Osteocyte (in vitro differentiated cells): Measurements from ENCODE around the gene TRPC6. TPM values are rescaled to one million over a fixed set of nuclear protein-coding genes. Genes with fewer than 3 reads are reported as not detected.

ENCODE experiments used
- DNase-seq: peaks from one replicate; pipeline ENCODE4 v3.0.0; 2021; ENCODE audit warnings: mixed read lengths; ENCODE audit not compliant: unreplicated experiment; ENCODE audit errors: extremely low spot score
- H3K27ac Mint-ChIP-seq: one replicate; pipeline ENCODE4 v1.8.0; 2021; ENCODE audit warnings: mild to moderate bottlenecking, mixed read lengths; ENCODE audit not compliant: unreplicated experiment
- H3K27me3 Mint-ChIP-seq: one replicate; pipeline ENCODE4 v1.8.0; 2021; ENCODE audit warnings: mixed read lengths; ENCODE audit not compliant: unreplicated experiment
- H3K36me3 Mint-ChIP-seq: one replicate; pipeline ENCODE4 v1.8.0; 2021; ENCODE audit warnings: mixed read lengths; ENCODE audit not compliant: unreplicated experiment
- H3K4me1 Mint-ChIP-seq: one replicate; pipeline ENCODE4 v1.8.0; 2021; ENCODE audit warnings: mixed read lengths; ENCODE audit not compliant: unreplicated experiment
- H3K4me3 Mint-ChIP-seq: one replicate; pipeline ENCODE4 v1.8.0; 2021; ENCODE audit warnings: mild to moderate bottlenecking, moderate library complexity, mixed read lengths; ENCODE audit not compliant: unreplicated experiment
- H3K9me3 Mint-ChIP-seq: one replicate; pipeline ENCODE4 v1.8.0; 2021; ENCODE audit warnings: mixed read lengths; ENCODE audit not compliant: unreplicated experiment
- long read RNA-seq: library from polyadenylated mRNA; unstranded; transcript quantifications from one replicate; pipeline ENCODE4 v2.0.0, GENCODE V29; 2021
- total RNA-seq: library from RNA; stranded (reverse); gene quantifications from 2 replicates; pipeline ENCODE4 v1.2.1, GENCODE V29; 2021
- TF ChIP-seq, protein P1 (sequence below): fragments of 200-600 bp; sonication (generic); IDR thresholded peaks from 2 replicates; pipeline ENCODE4 v1.5.0; 2021; ENCODE audit warnings: antibody characterized with exemption, mild to moderate bottlenecking, moderate library complexity

TRPC6 gene
- total RNA-seq, result 40.7 and 43.8 TPM in 2 replicates
- long read RNA-seq, full-length matches to known transcripts, result 30 of 72 reads
- long read RNA-seq, partial matches to known transcripts, result 29 of 72 reads
- long read RNA-seq, other reads (novel, unspliced or antisense), result 13 of 72 reads

DNA sequence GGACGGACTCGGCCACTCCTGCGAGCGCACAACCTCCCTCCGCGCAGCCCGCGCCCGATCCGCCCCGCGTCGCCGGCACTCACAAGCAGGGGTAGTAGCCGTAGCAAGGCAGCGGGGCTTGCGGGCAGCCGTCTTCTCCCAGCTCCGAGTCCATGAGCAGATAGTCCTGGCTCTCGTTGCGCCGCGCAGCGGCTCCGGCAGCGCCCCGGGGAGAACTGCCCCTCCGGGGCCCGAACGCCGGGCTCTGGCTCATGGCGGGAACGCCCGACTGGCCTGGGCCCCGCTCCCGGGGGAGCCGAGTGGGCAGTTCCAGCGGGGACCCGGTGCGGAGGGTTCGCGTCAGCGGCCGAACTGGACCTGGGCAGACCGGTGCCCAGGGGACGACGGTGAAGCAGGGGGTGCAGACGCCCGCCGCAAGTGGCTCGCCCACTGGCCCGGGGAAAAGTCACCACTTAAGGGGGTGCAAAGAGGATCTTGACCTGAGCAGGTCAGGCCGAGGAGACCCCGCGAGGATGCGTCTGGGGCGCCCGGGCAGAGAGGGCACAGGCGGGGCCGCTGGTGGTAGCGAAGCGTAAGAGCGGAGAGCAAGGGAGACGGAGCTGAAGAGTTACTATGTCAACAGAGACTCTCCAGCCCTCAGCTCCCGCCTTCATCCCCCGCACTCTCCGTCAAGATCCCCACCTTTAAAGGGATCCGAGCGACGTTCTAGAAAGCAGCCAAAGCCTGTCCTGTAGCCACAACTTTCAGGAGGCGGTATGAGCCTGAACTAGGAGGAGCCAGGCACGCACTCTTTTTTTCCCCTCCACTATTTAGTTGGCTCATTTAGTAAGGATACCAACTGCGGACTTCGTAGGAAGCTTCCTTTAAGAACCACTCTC, at the start of gene TRPC6:
Gene TRPC6 (minus strand): TSS at position 757 of the 878 bp plus-strand sequence. CDS start 504 bp downstream, at position 253.
- H3K4me1 Mint-ChIP-seq, result peaks cover 37% of the 10 kb centered on the region
- H3K4me3 Mint-ChIP-seq, result peak within 1 kb of the TSS; percentile 90
- peak within 1 kb of the TSS; percentile 75 for H3K27ac Mint-ChIP-seq
- TF ChIP-seq, protein P1, sequence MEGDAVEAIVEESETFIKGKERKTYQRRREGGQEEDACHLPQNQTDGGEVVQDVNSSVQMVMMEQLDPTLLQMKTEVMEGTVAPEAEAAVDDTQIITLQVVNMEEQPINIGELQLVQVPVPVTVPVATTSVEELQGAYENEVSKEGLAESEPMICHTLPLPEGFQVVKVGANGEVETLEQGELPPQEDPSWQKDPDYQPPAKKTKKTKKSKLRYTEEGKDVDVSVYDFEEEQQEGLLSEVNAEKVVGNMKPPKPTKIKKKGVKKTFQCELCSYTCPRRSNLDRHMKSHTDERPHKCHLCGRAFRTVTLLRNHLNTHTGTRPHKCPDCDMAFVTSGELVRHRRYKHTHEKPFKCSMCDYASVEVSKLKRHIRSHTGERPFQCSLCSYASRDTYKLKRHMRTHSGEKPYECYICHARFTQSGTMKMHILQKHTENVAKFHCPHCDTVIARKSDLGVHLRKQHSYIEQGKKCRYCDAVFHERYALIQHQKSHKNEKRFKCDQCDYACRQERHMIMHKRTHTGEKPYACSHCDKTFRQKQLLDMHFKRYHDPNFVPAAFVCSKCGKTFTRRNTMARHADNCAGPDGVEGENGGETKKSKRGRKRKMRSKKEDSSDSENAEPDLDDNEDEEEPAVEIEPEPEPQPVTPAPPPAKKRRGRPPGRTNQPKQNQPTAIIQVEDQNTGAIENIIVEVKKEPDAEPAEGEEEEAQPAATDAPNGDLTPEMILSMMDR, result no peak
- H3K9me3 Mint-ChIP-seq, result peaks cover 12% of the 10 kb centered on the region
- no peak for DNase-seq
- peaks cover 58% of the 10 kb centered on the region for H3K27me3 Mint-ChIP-seq
- H3K36me3 Mint-ChIP-seq, result peaks cover 26% of the 10 kb centered on the region

GRCh38 chr11:101620026-101620425, 36.2 kb upstream of the TRPC6 start:
- TF ChIP-seq, protein P1, result no peak
- no peak overlapping the region for H3K27ac Mint-ChIP-seq
- no peaks in the 10 kb centered on the region for H3K4me1 Mint-ChIP-seq
- no peaks in the 10 kb centered on the region for H3K36me3 Mint-ChIP-seq
- H3K4me3 Mint-ChIP-seq, result no peak overlapping the region
- no peaks in the 10 kb centered on the region for H3K9me3 Mint-ChIP-seq
- H3K27me3 Mint-ChIP-seq, result peaks cover 52% of the 10 kb centered on the region
- DNase-seq, result no peak

DNA sequence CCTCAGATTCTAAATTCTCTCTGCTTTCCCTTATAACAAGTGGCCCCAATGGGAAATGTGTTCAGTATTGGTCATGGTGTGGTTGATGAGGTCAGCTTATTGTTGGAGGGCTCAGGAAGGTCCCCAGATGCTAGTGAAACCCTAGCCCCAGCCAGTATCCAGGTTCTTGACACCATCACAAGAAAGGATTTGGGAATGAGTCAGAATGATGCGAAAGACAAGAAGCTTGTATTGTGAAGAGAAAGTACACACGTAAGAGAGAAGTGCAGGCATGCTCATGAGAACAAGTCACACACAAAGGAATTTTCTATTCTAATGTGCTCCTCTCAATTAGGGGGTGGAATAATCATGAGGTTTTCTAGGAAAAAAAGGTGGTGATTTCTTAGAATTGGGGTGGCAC, 34.9 kb upstream of the TRPC6 start:
- DNase-seq, result no peak
- Mint-ChIP-seq H3K36me3 (no peaks in the 10 kb centered on the region), H3K27ac (no peak overlapping the region), H3K27me3 (peaks cover 65% of the 10 kb centered on the region), H3K4me3 (no peak overlapping the region), H3K4me1 (no peaks in the 10 kb centered on the region), H3K9me3 (no peaks in the 10 kb centered on the region)
- TF ChIP-seq, protein P1, result no peak

DNA sequence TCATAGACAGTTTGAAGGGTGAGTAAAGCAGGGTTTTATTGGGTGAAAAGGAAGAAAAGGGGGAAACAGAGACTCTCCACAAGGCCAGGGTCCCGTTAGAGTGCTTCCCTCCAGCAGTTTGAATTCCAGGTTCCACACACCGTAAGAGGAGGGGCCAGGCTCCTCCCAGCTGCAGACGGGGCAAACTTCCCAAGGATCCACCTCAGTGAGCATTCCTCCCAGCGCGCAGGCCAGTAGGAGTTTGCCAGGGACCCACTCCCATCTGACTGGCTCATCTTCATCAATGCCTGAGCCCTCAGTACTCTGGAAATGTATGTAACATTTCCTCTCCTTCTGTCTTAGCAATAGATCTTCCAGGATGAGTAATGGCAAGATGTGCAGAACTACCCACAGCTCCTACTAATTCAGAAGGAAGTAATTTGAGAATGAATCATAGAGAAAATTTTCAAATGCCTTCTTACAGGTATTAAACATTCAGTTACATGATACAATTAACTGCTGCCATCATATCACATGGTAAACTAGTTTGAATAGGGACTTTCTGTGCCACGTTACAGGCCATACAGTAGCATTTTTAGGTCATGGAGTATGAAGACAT, 34.0 kb upstream of the TRPC6 start:
- Mint-ChIP-seq H3K27ac (no peak overlapping the region), H3K9me3 (no peaks in the 10 kb centered on the region), H3K27me3 (peaks cover 64% of the 10 kb centered on the region), H3K4me1 (no peaks in the 10 kb centered on the region), H3K4me3 (no peak overlapping the region), H3K36me3 (no peaks in the 10 kb centered on the region)
- TF ChIP-seq, protein P1, result no peak
- DNase-seq, result no peak

GRCh38 chr11:101612481-101612880, 28.7 kb upstream of the TRPC6 start:
- DNase-seq, result no peak
- Mint-ChIP-seq H3K27ac (no peak overlapping the region), H3K4me3 (no peak overlapping the region), H3K9me3 (no peaks in the 10 kb centered on the region), H3K36me3 (no peaks in the 10 kb centered on the region), H3K4me1 (no peaks in the 10 kb centered on the region), H3K27me3 (peaks cover 56% of the 10 kb centered on the region)
- TF ChIP-seq, protein P1, result no peak
